Liver (tissue), 9 donors: ENCODE data around the gene SYT15. TPM values are rescaled to one million over a fixed set of nuclear protein-coding genes. Genes with fewer than 3 reads are reported as not detected.

Experiments
- DNase-seq: peaks from one replicate; pipeline ENCODE4 v3.0.0-alpha.2; 2017; ENCODE audit warnings: low spot score
- H3K27ac ChIP-seq, 2 donors: one replicate each; pipeline ENCODE4 v1.7.0; 2013; ENCODE audit warnings: inconsistent platforms in 2 of 2, low read length in 2 of 2, control low read depth in 1 of 2, low read depth in 1 of 2, mild to moderate bottlenecking in 1 of 2
- H3K27me3 ChIP-seq, 4 donors: one replicate each; pipeline versions ENCODE4 v1.6.1 to v1.7.0; 2013; ENCODE audit warnings: low read length in 3 of 4, inconsistent platforms in 1 of 4, mild to moderate bottlenecking in 1 of 4, moderate library complexity in 1 of 4; ENCODE audit not compliant: control insufficient read depth in 4 of 4, insufficient read depth in 4 of 4
- H3K36me3 ChIP-seq, 4 donors: one replicate each; pipeline versions ENCODE4 v1.6.1 to v1.7.0; 2013; ENCODE audit warnings: low read length in 3 of 4, mild to moderate bottlenecking in 3 of 4, low read depth in 1 of 4, moderate library complexity in 1 of 4; ENCODE audit not compliant: control insufficient read depth in 4 of 4, insufficient read depth in 3 of 4
- H3K4me1 ChIP-seq, 4 donors: one replicate each; pipeline versions ENCODE4 v1.6.1 to v1.7.0; 2013; ENCODE audit warnings: low read length in 3 of 4, mild to moderate bottlenecking in 3 of 4, moderate library complexity in 1 of 4; ENCODE audit not compliant: control insufficient read depth in 4 of 4, insufficient read depth in 4 of 4
- H3K4me3 ChIP-seq, 3 donors: one replicate each; pipeline versions ENCODE4 v1.6.1 to v1.7.0; 2013; ENCODE audit warnings: low read length in 3 of 3, control low read depth in 1 of 3, low read depth in 1 of 3, mild to moderate bottlenecking in 1 of 3
- H3K9ac ChIP-seq, 2 donors: one replicate each; pipeline ENCODE4 v1.7.0; 2013; ENCODE audit warnings: low read length in 2 of 2, mild to moderate bottlenecking in 2 of 2, moderate library complexity in 2 of 2, control low read depth in 1 of 2, low read depth in 1 of 2
- H3K9me3 ChIP-seq, 4 donors: one replicate each; pipeline versions ENCODE4 v1.6.1 to v1.7.0; 2013; ENCODE audit warnings: low read length in 3 of 4; ENCODE audit not compliant: control insufficient read depth in 4 of 4
- EGR1 ChIP-seq, 2 donors: IDR thresholded peaks; 2 replicates each; pipeline ENCODE4 v1.6.1; 2016 to 2018; ENCODE audit warnings: antibody characterized with exemption in 2 of 2, low read depth in 2 of 2
- FOXA1 ChIP-seq: IDR thresholded peaks from 2 replicates; pipeline ENCODE4 v1.6.1; 2016; ENCODE audit warnings: antibody characterized with exemption
- FOXA2 ChIP-seq: IDR thresholded peaks from 2 replicates; pipeline ENCODE4 v1.6.1; 2016; ENCODE audit warnings: antibody characterized with exemption
- GABPA ChIP-seq, 2 donors: IDR thresholded peaks in 1 of 2; conservative IDR thresholded peaks in 1 of 2; 2 replicates each; pipeline ENCODE4 v1.6.1; 2016; ENCODE audit warnings: antibody characterized with exemption in 2 of 2, mild to moderate bottlenecking in 1 of 2, moderate library complexity in 1 of 2
- HNF4A ChIP-seq, 2 donors: conservative IDR thresholded peaks; 2 replicates each; pipeline ENCODE4 v1.6.1; 2016; ENCODE audit warnings: antibody characterized with exemption in 2 of 2, mild to moderate bottlenecking in 2 of 2
- JUND ChIP-seq, 2 donors: IDR thresholded peaks; 2 replicates each; pipeline ENCODE4 v1.6.1; 2016; ENCODE audit warnings: antibody characterized with exemption in 2 of 2
- RAD21 ChIP-seq, 2 donors: IDR thresholded peaks; 2 replicates each; pipeline ENCODE4 v1.6.1; 2016; ENCODE audit warnings: antibody characterized with exemption in 2 of 2, mild to moderate bottlenecking in 2 of 2
- RXRA ChIP-seq, 2 donors: IDR thresholded peaks; 2 replicates each; pipeline ENCODE4 v1.6.1; 2017 to 2018; ENCODE audit warnings: antibody characterized with exemption in 2 of 2, mild to moderate bottlenecking in 1 of 2
- TAF1 ChIP-seq: conservative IDR thresholded peaks from 2 replicates; pipeline ENCODE4 v1.6.1; 2016; ENCODE audit warnings: antibody characterized with exemption, mild to moderate bottlenecking
- WGBS: extraction: QIAGEN DNeasy Blood & Tissue Kit; methylation state at CpG from one replicate; pipeline ENCODE4 v1.1.7; 2013; 5-methylcytosine and 5-hydroxymethylcytosine counted together
- polyA plus RNA-seq, 2 donors: library from polyadenylated mRNA; stranded (reverse) in 1 of 2; unstranded in 1 of 2; fragments of 200-250 nt in 1 of 2; fragments of >200 nt in 1 of 2; fragmentation: Nextera tagmentation in 1 of 2; extraction: Ambion mirVana in 1 of 2; gene quantifications; one replicate each; pipeline versions ENCODE4 v1.2.1 to v1.2.3, GENCODE V29; 2013 to 2015
- total RNA-seq, 2 donors: library from RNA; depleted of rRNA; stranded (reverse); fragments of >200 nt; gene quantifications; one replicate each; pipeline ENCODE4 v1.2.3, GENCODE V29; 2014
- TF ChIP-seq, protein P1 (sequence below): IDR thresholded peaks from 2 replicates; pipeline ENCODE4 v1.6.1; 2016; ENCODE audit warnings: antibody characterized with exemption, mild to moderate bottlenecking
- TF ChIP-seq, protein P2 (sequence below): IDR thresholded peaks from 2 replicates; pipeline ENCODE4 v1.6.1; 2016; ENCODE audit warnings: antibody characterized with exemption
- TF ChIP-seq, protein P3 (sequence below): fragments of 150-350 bp; IDR thresholded peaks from 2 replicates; pipeline ENCODE4 v1.5.1; 2017; ENCODE audit warnings: improper control_type of control experiment, low read depth, low read length; ENCODE audit not compliant: missing input control
- TF ChIP-seq, protein P4 (sequence below): IDR thresholded peaks from 2 replicates; pipeline ENCODE4 v1.6.1; 2016; ENCODE audit warnings: antibody characterized with exemption
- TF ChIP-seq, protein P5 (sequence below): IDR thresholded peaks from 2 replicates; pipeline ENCODE4 v1.6.1; 2016; ENCODE audit warnings: antibody characterized with exemption
- donor health status: healthy.
- donor health status: healthy.
- donor health status: healthy.
- donor health status: healthy.
- donor health status: healthy.

Gene SYT15
- total and polyA plus RNA-seq, 4 donors = 0.35 to 1.8 (median 0.78) TPM

DNA sequence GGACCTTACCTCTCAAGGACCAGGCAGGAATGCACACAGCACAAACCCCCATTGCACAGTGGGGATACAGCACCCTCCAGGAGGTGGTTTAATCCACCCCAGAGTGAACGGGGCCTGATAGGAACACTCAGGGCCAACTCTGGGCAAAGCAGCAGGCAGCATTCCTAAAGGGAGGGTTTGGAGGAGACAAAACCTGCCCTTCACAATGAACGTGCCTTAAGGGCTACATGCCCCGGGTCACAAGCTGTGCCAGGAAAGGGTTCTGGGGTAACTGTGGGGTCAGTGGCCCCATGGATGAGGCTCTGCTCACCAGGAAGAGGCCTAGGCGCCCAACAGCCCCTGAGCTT lies 23.6 kb upstream of the SYT15 start:
- no peak for DNase-seq
- Histone ChIP-seq H3K27me3 (peaks cover 4 to 12% (median 6%) of the 10 kb centered on the region in 4 donors), H3K4me3 (no peak overlapping the region), H3K36me3 (no peaks in the 10 kb centered on the region), H3K27ac (no peak overlapping the region), H3K9me3 (no peaks in the 10 kb centered on the region), H3K9ac (no peak overlapping the region), H3K4me1 (peaks cover 3 to 5% (median 4%) of the 10 kb centered on the region in 4 donors)
- WGBS = 81% methylated on average over 4 of the region's 4 CpGs
- no peak for TF ChIP-seq JUND (IDR thresholded peaks at IDR 0.05)
- TF ChIP-seq TAF1 = no peak
- no peak for TF ChIP-seq FOXA1
- TF ChIP-seq GABPA (IDR thresholded peaks at IDR 0.05 in 1 of 2, conservative IDR thresholded peaks at IDR 0.05 in 1 of 2) = no peak
- no peak for TF ChIP-seq FOXA2
- TF ChIP-seq, protein P1, sequence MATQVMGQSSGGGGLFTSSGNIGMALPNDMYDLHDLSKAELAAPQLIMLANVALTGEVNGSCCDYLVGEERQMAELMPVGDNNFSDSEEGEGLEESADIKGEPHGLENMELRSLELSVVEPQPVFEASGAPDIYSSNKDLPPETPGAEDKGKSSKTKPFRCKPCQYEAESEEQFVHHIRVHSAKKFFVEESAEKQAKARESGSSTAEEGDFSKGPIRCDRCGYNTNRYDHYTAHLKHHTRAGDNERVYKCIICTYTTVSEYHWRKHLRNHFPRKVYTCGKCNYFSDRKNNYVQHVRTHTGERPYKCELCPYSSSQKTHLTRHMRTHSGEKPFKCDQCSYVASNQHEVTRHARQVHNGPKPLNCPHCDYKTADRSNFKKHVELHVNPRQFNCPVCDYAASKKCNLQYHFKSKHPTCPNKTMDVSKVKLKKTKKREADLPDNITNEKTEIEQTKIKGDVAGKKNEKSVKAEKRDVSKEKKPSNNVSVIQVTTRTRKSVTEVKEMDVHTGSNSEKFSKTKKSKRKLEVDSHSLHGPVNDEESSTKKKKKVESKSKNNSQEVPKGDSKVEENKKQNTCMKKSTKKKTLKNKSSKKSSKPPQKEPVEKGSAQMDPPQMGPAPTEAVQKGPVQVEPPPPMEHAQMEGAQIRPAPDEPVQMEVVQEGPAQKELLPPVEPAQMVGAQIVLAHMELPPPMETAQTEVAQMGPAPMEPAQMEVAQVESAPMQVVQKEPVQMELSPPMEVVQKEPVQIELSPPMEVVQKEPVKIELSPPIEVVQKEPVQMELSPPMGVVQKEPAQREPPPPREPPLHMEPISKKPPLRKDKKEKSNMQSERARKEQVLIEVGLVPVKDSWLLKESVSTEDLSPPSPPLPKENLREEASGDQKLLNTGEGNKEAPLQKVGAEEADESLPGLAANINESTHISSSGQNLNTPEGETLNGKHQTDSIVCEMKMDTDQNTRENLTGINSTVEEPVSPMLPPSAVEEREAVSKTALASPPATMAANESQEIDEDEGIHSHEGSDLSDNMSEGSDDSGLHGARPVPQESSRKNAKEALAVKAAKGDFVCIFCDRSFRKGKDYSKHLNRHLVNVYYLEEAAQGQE = no peak
- TF ChIP-seq, protein P2, sequence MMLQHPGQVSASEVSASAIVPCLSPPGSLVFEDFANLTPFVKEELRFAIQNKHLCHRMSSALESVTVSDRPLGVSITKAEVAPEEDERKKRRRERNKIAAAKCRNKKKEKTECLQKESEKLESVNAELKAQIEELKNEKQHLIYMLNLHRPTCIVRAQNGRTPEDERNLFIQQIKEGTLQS = no peak
- no peak for TF ChIP-seq RXRA (IDR thresholded peaks at IDR 0.05)
- no peak for TF ChIP-seq RAD21 (IDR thresholded peaks at IDR 0.05)
- TF ChIP-seq, protein P3, sequence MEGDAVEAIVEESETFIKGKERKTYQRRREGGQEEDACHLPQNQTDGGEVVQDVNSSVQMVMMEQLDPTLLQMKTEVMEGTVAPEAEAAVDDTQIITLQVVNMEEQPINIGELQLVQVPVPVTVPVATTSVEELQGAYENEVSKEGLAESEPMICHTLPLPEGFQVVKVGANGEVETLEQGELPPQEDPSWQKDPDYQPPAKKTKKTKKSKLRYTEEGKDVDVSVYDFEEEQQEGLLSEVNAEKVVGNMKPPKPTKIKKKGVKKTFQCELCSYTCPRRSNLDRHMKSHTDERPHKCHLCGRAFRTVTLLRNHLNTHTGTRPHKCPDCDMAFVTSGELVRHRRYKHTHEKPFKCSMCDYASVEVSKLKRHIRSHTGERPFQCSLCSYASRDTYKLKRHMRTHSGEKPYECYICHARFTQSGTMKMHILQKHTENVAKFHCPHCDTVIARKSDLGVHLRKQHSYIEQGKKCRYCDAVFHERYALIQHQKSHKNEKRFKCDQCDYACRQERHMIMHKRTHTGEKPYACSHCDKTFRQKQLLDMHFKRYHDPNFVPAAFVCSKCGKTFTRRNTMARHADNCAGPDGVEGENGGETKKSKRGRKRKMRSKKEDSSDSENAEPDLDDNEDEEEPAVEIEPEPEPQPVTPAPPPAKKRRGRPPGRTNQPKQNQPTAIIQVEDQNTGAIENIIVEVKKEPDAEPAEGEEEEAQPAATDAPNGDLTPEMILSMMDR = no peak
- TF ChIP-seq HNF4A (conservative IDR thresholded peaks at IDR 0.05) = no peak
- TF ChIP-seq, protein P4, sequence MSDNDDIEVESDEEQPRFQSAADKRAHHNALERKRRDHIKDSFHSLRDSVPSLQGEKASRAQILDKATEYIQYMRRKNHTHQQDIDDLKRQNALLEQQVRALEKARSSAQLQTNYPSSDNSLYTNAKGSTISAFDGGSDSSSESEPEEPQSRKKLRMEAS = no peak

DNA sequence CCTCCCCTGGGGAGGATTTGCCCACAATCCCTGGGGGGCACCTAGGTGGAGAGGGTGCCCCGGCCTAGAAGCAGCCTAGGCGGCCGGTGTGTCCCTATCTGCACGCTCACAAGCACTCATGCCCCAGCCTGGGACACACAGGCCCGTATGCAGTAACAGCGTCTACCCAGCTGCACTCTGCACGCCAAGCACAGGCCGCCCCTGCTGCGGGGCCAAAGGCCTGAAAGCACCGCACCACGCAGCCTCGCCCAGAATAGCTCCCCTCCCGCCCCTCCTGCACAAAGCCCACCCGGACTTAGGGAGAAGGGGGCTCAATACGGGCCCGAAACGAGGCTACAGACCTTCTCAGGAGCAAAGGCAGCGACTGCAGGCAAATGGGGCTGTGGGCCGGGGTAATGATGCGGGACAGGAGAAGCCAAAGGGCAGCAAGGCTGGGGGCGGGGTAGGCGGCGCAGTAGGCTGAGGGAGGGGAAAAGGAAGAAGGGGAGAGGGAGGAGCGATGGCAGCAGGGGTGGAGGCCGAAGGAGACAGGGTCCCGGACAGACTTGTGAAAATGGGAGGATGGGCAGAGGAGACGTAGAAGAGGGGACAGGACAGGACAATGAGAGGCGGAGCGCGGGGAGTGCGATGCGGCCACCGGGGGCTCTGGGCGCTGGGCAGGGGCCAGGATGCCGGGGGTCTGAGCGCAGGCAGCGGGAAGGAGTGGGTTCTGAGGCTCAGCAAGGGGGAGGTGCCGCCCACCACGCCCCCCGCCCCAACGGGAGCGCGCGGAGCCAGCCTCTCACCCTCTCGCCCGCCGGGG lies 23.0 kb upstream of the SYT15 start:
- DNase-seq = no peak
- H3K9ac ChIP-seq = no peak overlapping the region
- H3K27ac ChIP-seq = no peak overlapping the region
- 28% methylated on average over 47 of the region's 47 CpGs for WGBS
- no peaks in the 10 kb centered on the region for H3K9me3 ChIP-seq
- H3K36me3 ChIP-seq = no peaks in the 10 kb centered on the region
- H3K4me1 ChIP-seq = peaks cover 3 to 5% (median 4%) of the 10 kb centered on the region in 4 donors
- H3K27me3 ChIP-seq = peaks cover 4 to 12% (median 6%) of the 10 kb centered on the region in 4 donors
- H3K4me3 ChIP-seq = peak overlapping the region in 2 of 3 donors; percentile 2 to 42
- TF ChIP-seq TAF1 = no peak
- TF ChIP-seq FOXA1 = no peak
- TF ChIP-seq, protein P2 = no peak
- TF ChIP-seq, protein P5, sequence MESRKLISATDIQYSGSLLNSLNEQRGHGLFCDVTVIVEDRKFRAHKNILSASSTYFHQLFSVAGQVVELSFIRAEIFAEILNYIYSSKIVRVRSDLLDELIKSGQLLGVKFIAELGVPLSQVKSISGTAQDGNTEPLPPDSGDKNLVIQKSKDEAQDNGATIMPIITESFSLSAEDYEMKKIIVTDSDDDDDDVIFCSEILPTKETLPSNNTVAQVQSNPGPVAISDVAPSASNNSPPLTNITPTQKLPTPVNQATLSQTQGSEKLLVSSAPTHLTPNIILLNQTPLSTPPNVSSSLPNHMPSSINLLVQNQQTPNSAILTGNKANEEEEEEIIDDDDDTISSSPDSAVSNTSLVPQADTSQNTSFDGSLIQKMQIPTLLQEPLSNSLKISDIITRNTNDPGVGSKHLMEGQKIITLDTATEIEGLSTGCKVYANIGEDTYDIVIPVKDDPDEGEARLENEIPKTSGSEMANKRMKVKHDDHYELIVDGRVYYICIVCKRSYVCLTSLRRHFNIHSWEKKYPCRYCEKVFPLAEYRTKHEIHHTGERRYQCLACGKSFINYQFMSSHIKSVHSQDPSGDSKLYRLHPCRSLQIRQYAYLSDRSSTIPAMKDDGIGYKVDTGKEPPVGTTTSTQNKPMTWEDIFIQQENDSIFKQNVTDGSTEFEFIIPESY = no peak
- TF ChIP-seq EGR1 (IDR thresholded peaks at IDR 0.05; ENCODE audit: low read depth in 2 of 2) = no peak
- TF ChIP-seq RAD21 (IDR thresholded peaks at IDR 0.05) = no peak
